ENCODE data around the gene CHST15. TPM values are rescaled to one million over a fixed set of nuclear protein-coding genes. Genes with fewer than 3 reads are reported as not detected.

CHST15 gene
- polyA plus RNA-seq, 1 experiment = 6.2 TPM

DNA sequence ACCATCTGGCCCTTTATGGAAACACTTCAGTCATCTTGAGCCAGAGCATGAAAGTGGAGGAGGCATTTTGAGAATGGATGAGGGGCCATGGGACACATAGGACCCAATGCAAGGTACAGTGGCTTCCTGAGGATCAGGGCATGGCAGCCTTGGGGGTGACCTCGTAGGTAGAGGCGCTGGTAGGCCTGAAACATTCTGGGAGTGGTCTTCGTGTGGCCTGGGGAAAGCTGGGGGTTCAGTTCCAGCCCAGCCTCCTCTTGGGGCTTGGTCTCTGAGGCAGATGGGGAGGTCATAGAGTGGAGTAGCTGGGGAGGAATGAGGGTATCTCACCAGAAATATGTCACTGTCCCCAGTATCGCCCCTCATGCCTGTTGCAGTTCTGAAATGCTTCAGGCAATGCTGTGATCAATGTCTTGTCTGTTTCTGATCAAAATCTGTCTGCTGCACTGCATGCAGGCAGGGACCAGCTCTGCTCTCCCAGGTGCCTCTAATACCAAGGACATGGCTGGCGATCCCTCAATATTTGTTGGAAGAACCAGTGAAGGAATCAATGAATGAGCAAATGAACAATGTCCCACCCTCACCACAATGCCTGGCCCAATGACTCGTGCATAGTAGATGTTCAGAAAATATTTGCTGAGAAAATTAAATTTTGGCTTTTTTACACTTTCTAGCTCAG lies 90.9 kb downstream of the CHST15 start:
- H3K4me3 ChIP-seq (ENCODE audit: low read depth, low read length) = no peak overlapping the region
- CTCF ChIA-PET = no interaction called here
- no peak for TF ChIP-seq CTCF (IDR thresholded peaks at IDR 0.05; ENCODE audit: insufficient read depth, low read depth, low read length)

DNA sequence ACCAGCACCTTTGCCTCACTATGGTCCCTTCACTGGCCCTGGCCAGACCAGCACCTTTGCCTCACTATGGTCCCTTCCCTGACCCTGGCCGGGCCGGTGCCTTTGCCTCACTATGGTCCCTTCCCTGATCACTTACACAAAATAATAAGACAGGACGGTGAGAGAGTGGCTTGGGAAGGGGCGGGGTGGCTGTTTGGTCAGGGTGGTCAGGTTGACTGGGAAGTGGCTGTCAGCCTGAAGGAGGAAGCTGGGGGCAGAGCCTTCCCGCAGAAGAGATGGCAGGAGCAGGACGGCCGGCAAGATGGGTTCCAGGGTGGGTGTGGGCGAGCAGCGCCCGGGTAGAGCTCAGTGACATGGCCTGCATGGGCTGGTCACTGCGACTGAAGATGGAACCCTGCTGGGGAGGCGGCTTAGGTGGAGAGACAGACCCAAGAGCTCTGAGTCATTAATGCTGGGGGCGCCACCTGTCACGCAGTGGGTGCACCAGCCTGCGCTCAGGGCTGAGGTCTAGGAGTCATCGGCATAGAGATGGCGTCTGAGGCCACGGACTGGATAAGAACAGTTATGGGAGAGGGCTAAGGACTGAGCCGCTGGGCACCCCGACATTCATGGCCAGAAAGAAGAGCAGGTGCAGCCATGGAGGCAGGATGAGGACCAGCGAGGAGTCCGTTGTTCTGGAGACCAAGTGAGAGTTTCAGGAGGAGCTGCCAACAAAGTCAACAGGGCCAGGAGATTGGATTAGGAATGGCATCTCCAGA lies 91.8 kb downstream of the CHST15 start:
- DNase-seq (ENCODE audit: low read depth) = no peak
- no peak for TF ChIP-seq CTCF (IDR thresholded peaks at IDR 0.05; ENCODE audit: insufficient read depth, low read depth, low read length)
- no peaks in the 10 kb centered on the region for H3K27me3 ChIP-seq (ENCODE audit: control insufficient read depth, insufficient read depth, low read length)
- POLR2A ChIA-PET = no interaction called here
- peaks cover 1% of the 10 kb centered on the region; the same call in 1 of the 2 replicates for H3K36me3 ChIP-seq (ENCODE audit: control insufficient read depth, insufficient read depth, low read length)
- CTCF ChIA-PET = interaction anchor here (1.3 kb wide), 1 partner anchor 389 kb away, joined by 3 read pairs; no protein-coding TSS in a partner anchor
- no peak overlapping the region for H3K4me3 ChIP-seq (ENCODE audit: low read depth, low read length)

More for the DNA sequence above, 90.9 kb downstream of the CHST15 start:
- H3K27me3 ChIP-seq (ENCODE audit: control insufficient read depth, insufficient read depth, low read length) = no peaks in the 10 kb centered on the region
- no peak for DNase-seq (ENCODE audit: low read depth)
- H3K36me3 ChIP-seq (ENCODE audit: control insufficient read depth, insufficient read depth, low read length) = peaks cover 1% of the 10 kb centered on the region; the same call in 1 of the 2 replicates
- POLR2A ChIA-PET = no interaction called here

DNA sequence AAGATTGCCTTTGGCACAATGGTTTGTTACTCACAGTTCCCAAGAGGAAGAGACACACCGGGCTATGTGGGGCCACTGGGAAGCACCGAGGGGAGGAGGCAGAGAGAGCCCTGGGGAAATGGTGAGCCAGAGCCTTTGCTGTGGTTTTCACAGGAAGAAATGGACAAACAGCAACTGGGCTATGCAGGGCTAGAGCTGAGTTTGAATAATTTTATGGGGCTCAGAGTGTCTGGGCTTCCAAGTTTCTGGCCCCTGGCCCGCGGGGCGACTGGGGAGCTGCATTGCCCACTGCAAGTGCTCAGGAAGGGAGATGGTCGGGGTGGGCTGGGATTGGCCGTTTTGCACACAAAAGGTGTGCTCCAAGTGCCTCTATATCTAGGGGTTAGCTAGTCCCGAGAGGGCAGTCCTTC lies 92.6 kb downstream of the CHST15 start:
- TF ChIP-seq CTCF (IDR thresholded peaks at IDR 0.05; ENCODE audit: insufficient read depth, low read depth, low read length) = no peak
- ChIA-PET CTCF (interaction anchor here (1.0 to 1.3 kb wide), 2 partner anchors 47 to 390 kb away, joined by 3 to 4 read pairs; no protein-coding TSS in a partner anchor), POLR2A (no interaction called here)
- Histone ChIP-seq H3K36me3 (ENCODE audit: control insufficient read depth, insufficient read depth, low read length) (peaks cover 1% of the 10 kb centered on the region; the same call in 1 of the 2 replicates), H3K4me3 (ENCODE audit: low read depth, low read length) (no peak overlapping the region), H3K27me3 (ENCODE audit: control insufficient read depth, insufficient read depth, low read length) (no peaks in the 10 kb centered on the region)
- DNase-seq (ENCODE audit: low read depth) = no peak

GRCh38 chr10:123999956-124000615 lies 93.3 kb downstream of the CHST15 start:
- TF ChIP-seq CTCF (IDR thresholded peaks at IDR 0.05; ENCODE audit: insufficient read depth, low read depth, low read length) = no peak
- Histone ChIP-seq H3K27me3 (ENCODE audit: control insufficient read depth, insufficient read depth, low read length) (no peaks in the 10 kb centered on the region), H3K36me3 (ENCODE audit: control insufficient read depth, insufficient read depth, low read length) (peaks cover 1% of the 10 kb centered on the region; the same call in 1 of the 2 replicates), H3K4me3 (ENCODE audit: low read depth, low read length) (no peak overlapping the region)
- ChIA-PET POLR2A (no interaction called here), CTCF (interaction anchor here (1.0 to 1.3 kb wide), 2 partner anchors 48 to 391 kb away, joined by 3 to 4 read pairs; no protein-coding TSS in a partner anchor)
- no peak for DNase-seq (ENCODE audit: low read depth)

DNA sequence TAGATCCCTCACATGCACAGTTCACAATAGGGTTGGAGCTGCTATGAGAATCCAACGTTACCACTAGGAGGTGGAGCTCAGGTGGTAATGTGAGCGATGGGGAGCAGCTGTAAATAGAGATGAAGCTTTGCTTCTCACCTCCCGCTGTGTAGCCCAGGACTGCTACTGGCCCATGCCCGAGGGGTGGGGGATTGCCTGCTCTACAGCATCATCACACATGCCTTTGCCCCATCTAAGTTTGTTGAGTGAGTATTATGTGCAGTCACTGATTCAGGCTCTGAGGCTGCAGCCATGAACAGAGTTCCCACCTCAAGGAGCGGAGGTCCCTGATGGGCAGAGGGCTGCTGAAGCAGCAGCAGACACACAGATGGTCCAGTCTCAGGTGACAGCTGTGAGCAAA lies 94.1 kb downstream of the CHST15 start:
- no peak for DNase-seq (ENCODE audit: low read depth)
- POLR2A ChIA-PET = no interaction called here
- CTCF ChIA-PET = interaction anchor here (10.4 kb wide), 1 partner anchor 396 kb away, joined by 316 read pairs; no protein-coding TSS in a partner anchor

More for the DNA sequence above, 94.1 kb downstream of the CHST15 start:
- Histone ChIP-seq H3K4me3 (ENCODE audit: low read depth, low read length) (no peak overlapping the region), H3K36me3 (ENCODE audit: control insufficient read depth, insufficient read depth, low read length) (peaks cover 1% of the 10 kb centered on the region; the same call in 1 of the 2 replicates), H3K27me3 (ENCODE audit: control insufficient read depth, insufficient read depth, low read length) (no peaks in the 10 kb centered on the region; the same call in 1 of the 2 replicates)
- no peak for TF ChIP-seq CTCF (IDR thresholded peaks at IDR 0.05; ENCODE audit: insufficient read depth, low read depth, low read length)

Measured in BJ (cell line).